ENCODE measurements around the gene PTGIR.

DNA sequence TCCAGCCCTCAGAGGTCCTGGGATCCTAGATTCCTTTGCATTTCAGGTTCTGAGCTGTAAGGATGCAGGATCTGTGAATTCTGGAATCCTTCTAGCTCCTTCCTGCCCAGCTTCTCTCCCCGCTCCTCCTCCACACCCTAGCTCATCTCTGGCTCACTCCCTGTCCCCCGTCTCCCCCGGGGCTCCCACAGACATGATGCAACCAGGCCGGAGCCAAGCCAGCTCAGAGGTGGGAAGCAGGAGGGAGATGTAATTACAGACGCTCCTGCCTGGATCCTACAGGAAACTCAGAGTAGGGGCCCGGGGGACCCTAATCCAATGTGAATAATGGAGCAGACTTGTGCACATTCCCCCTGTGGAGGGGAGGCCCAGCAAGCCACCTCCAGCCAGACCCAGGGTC, 6.6 kb upstream of the PTGIR start:
- TF ChIP-seq, protein P1, sequence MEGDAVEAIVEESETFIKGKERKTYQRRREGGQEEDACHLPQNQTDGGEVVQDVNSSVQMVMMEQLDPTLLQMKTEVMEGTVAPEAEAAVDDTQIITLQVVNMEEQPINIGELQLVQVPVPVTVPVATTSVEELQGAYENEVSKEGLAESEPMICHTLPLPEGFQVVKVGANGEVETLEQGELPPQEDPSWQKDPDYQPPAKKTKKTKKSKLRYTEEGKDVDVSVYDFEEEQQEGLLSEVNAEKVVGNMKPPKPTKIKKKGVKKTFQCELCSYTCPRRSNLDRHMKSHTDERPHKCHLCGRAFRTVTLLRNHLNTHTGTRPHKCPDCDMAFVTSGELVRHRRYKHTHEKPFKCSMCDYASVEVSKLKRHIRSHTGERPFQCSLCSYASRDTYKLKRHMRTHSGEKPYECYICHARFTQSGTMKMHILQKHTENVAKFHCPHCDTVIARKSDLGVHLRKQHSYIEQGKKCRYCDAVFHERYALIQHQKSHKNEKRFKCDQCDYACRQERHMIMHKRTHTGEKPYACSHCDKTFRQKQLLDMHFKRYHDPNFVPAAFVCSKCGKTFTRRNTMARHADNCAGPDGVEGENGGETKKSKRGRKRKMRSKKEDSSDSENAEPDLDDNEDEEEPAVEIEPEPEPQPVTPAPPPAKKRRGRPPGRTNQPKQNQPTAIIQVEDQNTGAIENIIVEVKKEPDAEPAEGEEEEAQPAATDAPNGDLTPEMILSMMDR (IDR thresholded peaks at IDR 0.05): no peak
- TF ChIP-seq POLR2A (IDR thresholded peaks at IDR 0.05): no peak
